ENCODE measurements around the gene LDAH.

The LDAH gene

GRCh38 chr2:20781656-20782265, 41.1 kb downstream of the LDAH start:
- DNase-seq (ENCODE audit: low read depth, low spot score): peak; percentile 3

GRCh38 chr2:20771299-20771698, 51.6 kb downstream of the LDAH start:
- no peak for DNase-seq (ENCODE audit: low read depth, low spot score)

GRCh38 chr2:20766798-20767644, 55.9 kb downstream of the LDAH start:
- no peak for DNase-seq (ENCODE audit: low read depth, low spot score)

GRCh38 chr2:20766213-20766612, 56.7 kb downstream of the LDAH start:
- no peak for DNase-seq (ENCODE audit: low read depth, low spot score)

- no peak for DNase-seq (ENCODE audit: low read depth, low spot score)
These were observed 59.8 kb downstream of the LDAH start for GRCh38 chr2:20762945-20763683.

GRCh38 chr2:20759487-20759886, 63.4 kb downstream of the LDAH start:
- DNase-seq (ENCODE audit: low read depth, low spot score): no peak

GRCh38 chr2:20758997-20759396, 63.9 kb downstream of the LDAH start:
- DNase-seq (ENCODE audit: low read depth, low spot score): no peak

- DNase-seq (ENCODE audit: low read depth, low spot score): no peak
These were observed 65.4 kb downstream of the LDAH start for GRCh38 chr2:20757405-20758090.

- no peak for DNase-seq (ENCODE audit: low read depth, low spot score)
These were observed 67.6 kb downstream of the LDAH start for GRCh38 chr2:20755132-20755800.

- no peak for DNase-seq (ENCODE audit: low read depth, low spot score)
These were observed 70.6 kb downstream of the LDAH start for GRCh38 chr2:20752293-20752692.

GRCh38 chr2:20747317-20747716, 75.6 kb downstream of the LDAH start:
- DNase-seq (ENCODE audit: low read depth, low spot score): no peak

GRCh38 chr2:20745924-20746555, 76.9 kb downstream of the LDAH start:
- DNase-seq (ENCODE audit: low read depth, low spot score): peak; percentile 18

- no peak for DNase-seq (ENCODE audit: low read depth, low spot score)
These were observed 78.2 kb downstream of the LDAH start for GRCh38 chr2:20744366-20745335.

- no peak for DNase-seq (ENCODE audit: low read depth, low spot score)
These were observed 84.1 kb downstream of the LDAH start for GRCh38 chr2:20738772-20739171.

- no peak for DNase-seq (ENCODE audit: low read depth, low spot score)
These were observed 85.4 kb downstream of the LDAH start for GRCh38 chr2:20737505-20737904.

GRCh38 chr2:20728114-20728758, 94.7 kb downstream of the LDAH start:
- peak; percentile 31 for DNase-seq (ENCODE audit: low read depth, low spot score)

- no peak for DNase-seq (ENCODE audit: low read depth, low spot score)
These were observed 96.0 kb downstream of the LDAH start for GRCh38 chr2:20726913-20727312.

GRCh38 chr2:20725782-20726181, 97.1 kb downstream of the LDAH start:
- DNase-seq (ENCODE audit: low read depth, low spot score): no peak

GRCh38 chr2:20724500-20725053, 98.3 kb downstream of the LDAH start:
- DNase-seq (ENCODE audit: low read depth, low spot score): no peak

All from astrocyte of the hippocampus (primary cell).